Measurements from ENCODE around the gene ILDR2.

Gene ILDR2

GRCh38 chr1:166972193-166972592 is 3.1 kb downstream of the ILDR2 start:
- Histone ChIP-seq H2BK15ac (ENCODE audit: low read length) (no peak overlapping the region), H2BK5ac (ENCODE audit: low read length) (no peak overlapping the region), H2AFZ (ENCODE audit: low read length) (no peak overlapping the region), H4K91ac (ENCODE audit: low read depth, low read length, poor library complexity) (no peak overlapping the region), H3K4me3 (ENCODE audit: low read length in 2 of 2) (no peak overlapping the region), H3K36me3 (replicated peaks in 1 of 2; ENCODE audit: control insufficient read depth in 2 of 2, insufficient read depth in 2 of 2, low read length in 2 of 2) (no peaks in the 10 kb centered on the region), H3K4me2 (ENCODE audit: insufficient read depth, low read length, poor library complexity, severe bottlenecking) (no peak overlapping the region), H2AK5ac (ENCODE audit: low read depth, low read length) (no peak overlapping the region), H3K4ac (ENCODE audit: low read length) (no peak overlapping the region), H3K23ac (ENCODE audit: low read depth, low read length, poor library complexity) (no peak overlapping the region), H4K8ac (ENCODE audit: low read depth, low read length) (no peak overlapping the region), H3K14ac (ENCODE audit: low read length) (no peak overlapping the region), H3K9ac (ENCODE audit: low read depth, low read length, poor library complexity) (no peak overlapping the region), H3K9me3 (replicated peaks in 1 of 2; ENCODE audit: control insufficient read depth in 2 of 2, insufficient read depth in 1 of 2, low read depth in 1 of 2, low read length in 2 of 2) (no peaks in the 10 kb centered on the region), H3K27ac (replicated peaks; ENCODE audit: low read length) (no peak overlapping the region), H2BK12ac (ENCODE audit: low read length) (no peak overlapping the region), H2BK120ac (ENCODE audit: low read depth, low read length) (no peak overlapping the region), H3K18ac (ENCODE audit: low read length) (no peak overlapping the region), H3K27me3 (ENCODE audit: control insufficient read depth in 3 of 3, insufficient read depth in 3 of 3, low read depth in 1 of 3, low read length in 3 of 3) (peaks cover 0 to 8% (median 4%) of the 10 kb centered on the region in 3 experiments), H3K79me1 (ENCODE audit: low read depth, low read length) (no peaks in the 10 kb centered on the region), H3K4me1 (ENCODE audit: control insufficient read depth in 2 of 2, insufficient read depth in 1 of 2, low read depth in 1 of 2, low read length in 2 of 2) (peaks cover 20 to 31% of the 10 kb centered on the region in 2 donors)
- no CpG with 5 or more reads among the region's 3 CpGs for WGBS, 2 donors (ENCODE audit: extremely low coverage in 2 of 2, insufficient read length in 2 of 2, insufficient replicate concordance in 1 of 2)
- no peak for DNase-seq (ENCODE audit: low spot score)

- no peak for DNase-seq (ENCODE audit: low spot score)
- Histone ChIP-seq H3K27ac (replicated peaks; ENCODE audit: low read length) (no peak overlapping the region), H3K4me2 (ENCODE audit: insufficient read depth, low read length, poor library complexity, severe bottlenecking) (no peak overlapping the region), H2AK5ac (ENCODE audit: low read depth, low read length) (no peak overlapping the region), H3K9ac (ENCODE audit: low read depth, low read length, poor library complexity) (no peak overlapping the region), H4K8ac (ENCODE audit: low read depth, low read length) (no peak overlapping the region), H3K36me3 (replicated peaks in 1 of 2; ENCODE audit: control insufficient read depth in 2 of 2, insufficient read depth in 2 of 2, low read length in 2 of 2) (no peaks in the 10 kb centered on the region), H2AFZ (ENCODE audit: low read length) (no peak overlapping the region), H2BK5ac (ENCODE audit: low read length) (no peak overlapping the region), H2BK120ac (ENCODE audit: low read depth, low read length) (no peak overlapping the region), H2BK12ac (ENCODE audit: low read length) (no peak overlapping the region), H3K79me1 (ENCODE audit: low read depth, low read length) (no peaks in the 10 kb centered on the region), H3K27me3 (ENCODE audit: control insufficient read depth in 3 of 3, insufficient read depth in 3 of 3, low read depth in 1 of 3, low read length in 3 of 3) (peaks cover 0 to 3% (median under 1%) of the 10 kb centered on the region in 3 experiments), H3K4me1 (ENCODE audit: control insufficient read depth in 2 of 2, insufficient read depth in 1 of 2, low read depth in 1 of 2, low read length in 2 of 2) (peaks cover 20 to 27% of the 10 kb centered on the region in 2 donors), H3K18ac (ENCODE audit: low read length) (no peak overlapping the region), H2BK15ac (ENCODE audit: low read length) (no peak overlapping the region), H4K91ac (ENCODE audit: low read depth, low read length, poor library complexity) (no peak overlapping the region), H3K14ac (ENCODE audit: low read length) (no peak overlapping the region), H3K23ac (ENCODE audit: low read depth, low read length, poor library complexity) (no peak overlapping the region), H3K9me3 (replicated peaks in 1 of 2; ENCODE audit: control insufficient read depth in 2 of 2, insufficient read depth in 1 of 2, low read depth in 1 of 2, low read length in 2 of 2) (no peaks in the 10 kb centered on the region), H3K4ac (ENCODE audit: low read length) (no peak overlapping the region), H3K4me3 (ENCODE audit: low read length in 2 of 2) (no peak overlapping the region)
- WGBS, 2 donors (ENCODE audit: extremely low coverage in 2 of 2, insufficient read length in 2 of 2, insufficient replicate concordance in 1 of 2) = no CpG with 5 or more reads among the region's 3 CpGs
Measured at GRCh38 chr1:166971252-166971651, 4.1 kb downstream of the ILDR2 start.

- DNase-seq (ENCODE audit: low spot score) = no peak
- Histone ChIP-seq H2BK12ac (ENCODE audit: low read length) (no peak overlapping the region), H2AK5ac (ENCODE audit: low read depth, low read length) (no peak overlapping the region), H3K79me1 (ENCODE audit: low read depth, low read length) (no peaks in the 10 kb centered on the region), H3K4me1 (ENCODE audit: control insufficient read depth in 2 of 2, insufficient read depth in 1 of 2, low read depth in 1 of 2, low read length in 2 of 2) (peaks cover 18 to 23% of the 10 kb centered on the region in 2 donors), H3K27me3 (ENCODE audit: control insufficient read depth in 3 of 3, insufficient read depth in 3 of 3, low read depth in 1 of 3, low read length in 3 of 3) (no peaks in the 10 kb centered on the region), H3K4me2 (ENCODE audit: insufficient read depth, low read length, poor library complexity, severe bottlenecking) (no peak overlapping the region), H3K9ac (ENCODE audit: low read depth, low read length, poor library complexity) (no peak overlapping the region), H3K36me3 (replicated peaks in 1 of 2; ENCODE audit: control insufficient read depth in 2 of 2, insufficient read depth in 2 of 2, low read length in 2 of 2) (no peaks in the 10 kb centered on the region), H3K23ac (ENCODE audit: low read depth, low read length, poor library complexity) (no peak overlapping the region), H3K27ac (replicated peaks; ENCODE audit: low read length) (no peak overlapping the region), H3K18ac (ENCODE audit: low read length) (no peak overlapping the region), H2BK120ac (ENCODE audit: low read depth, low read length) (no peak overlapping the region), H3K14ac (ENCODE audit: low read length) (no peak overlapping the region), H2AFZ (ENCODE audit: low read length) (no peak overlapping the region), H4K8ac (ENCODE audit: low read depth, low read length) (no peak overlapping the region), H2BK5ac (ENCODE audit: low read length) (no peak overlapping the region), H3K4me3 (ENCODE audit: low read length in 2 of 2) (no peak overlapping the region), H3K4ac (ENCODE audit: low read length) (no peak overlapping the region), H3K9me3 (replicated peaks in 1 of 2; ENCODE audit: control insufficient read depth in 2 of 2, insufficient read depth in 1 of 2, low read depth in 1 of 2, low read length in 2 of 2) (no peaks in the 10 kb centered on the region), H2BK15ac (ENCODE audit: low read length) (no peak overlapping the region), H4K91ac (ENCODE audit: low read depth, low read length, poor library complexity) (no peak overlapping the region)
- no CpG with 5 or more reads among the region's 5 CpGs for WGBS, 2 donors (ENCODE audit: extremely low coverage in 2 of 2, insufficient read length in 2 of 2, insufficient replicate concordance in 1 of 2)
Measured at GRCh38 chr1:166969074-166969677, 6.2 kb downstream of the ILDR2 start.

GRCh38 chr1:166960858-166961474 is 14.4 kb downstream of the ILDR2 start:
- Histone ChIP-seq H2AK5ac (ENCODE audit: low read depth, low read length) (no peak overlapping the region), H4K8ac (ENCODE audit: low read depth, low read length) (no peak overlapping the region), H2BK120ac (ENCODE audit: low read depth, low read length) (no peak overlapping the region), H3K4ac (ENCODE audit: low read length) (no peak overlapping the region), H3K27ac (replicated peaks; ENCODE audit: low read length) (no peak overlapping the region), H3K18ac (ENCODE audit: low read length) (no peak overlapping the region), H2BK15ac (ENCODE audit: low read length) (no peak overlapping the region), H3K27me3 (ENCODE audit: control insufficient read depth in 3 of 3, insufficient read depth in 3 of 3, low read depth in 1 of 3, low read length in 3 of 3) (peaks cover 0 to 3% (median 0%) of the 10 kb centered on the region in 3 experiments), H3K4me2 (ENCODE audit: insufficient read depth, low read length, poor library complexity, severe bottlenecking) (no peak overlapping the region), H3K23ac (ENCODE audit: low read depth, low read length, poor library complexity) (no peak overlapping the region), H3K79me1 (ENCODE audit: low read depth, low read length) (no peaks in the 10 kb centered on the region), H3K9ac (ENCODE audit: low read depth, low read length, poor library complexity) (no peak overlapping the region), H3K14ac (ENCODE audit: low read length) (no peak overlapping the region), H2BK5ac (ENCODE audit: low read length) (no peak overlapping the region), H3K36me3 (replicated peaks in 1 of 2; ENCODE audit: control insufficient read depth in 2 of 2, insufficient read depth in 2 of 2, low read length in 2 of 2) (peaks cover 3 to 12% of the 10 kb centered on the region in 2 donors), H2BK12ac (ENCODE audit: low read length) (no peak overlapping the region), H3K4me3 (ENCODE audit: low read length in 2 of 2) (no peak overlapping the region), H4K91ac (ENCODE audit: low read depth, low read length, poor library complexity) (no peak overlapping the region), H3K9me3 (replicated peaks in 1 of 2; ENCODE audit: control insufficient read depth in 2 of 2, insufficient read depth in 1 of 2, low read depth in 1 of 2, low read length in 2 of 2) (no peaks in the 10 kb centered on the region), H3K4me1 (ENCODE audit: control insufficient read depth in 2 of 2, insufficient read depth in 1 of 2, low read depth in 1 of 2, low read length in 2 of 2) (peaks cover 0 to 4% of the 10 kb centered on the region in 2 donors), H2AFZ (ENCODE audit: low read length) (no peak overlapping the region)
- DNase-seq (ENCODE audit: low spot score) = no peak
- no CpG with 5 or more reads among the region's 1 CpG for whole genome bisulfite sequencing, 2 donors (ENCODE audit: extremely low coverage in 2 of 2, insufficient read length in 2 of 2, insufficient replicate concordance in 1 of 2)

Measured in neuronal stem cell (in vitro differentiated cells).